OCI-M1 (cell line): ENCODE results near the gene ZDHHC17.

Source experiments
- DNase-seq: peaks from one replicate; lab custom pipeline; 2025; lab: John Stamatoyannopoulos, UW

ZDHHC17 gene

GRCh38 chr12:76878099-76878898 lies 114.4 kb downstream of the ZDHHC17 start:
- no peak for DNase-seq

DNA sequence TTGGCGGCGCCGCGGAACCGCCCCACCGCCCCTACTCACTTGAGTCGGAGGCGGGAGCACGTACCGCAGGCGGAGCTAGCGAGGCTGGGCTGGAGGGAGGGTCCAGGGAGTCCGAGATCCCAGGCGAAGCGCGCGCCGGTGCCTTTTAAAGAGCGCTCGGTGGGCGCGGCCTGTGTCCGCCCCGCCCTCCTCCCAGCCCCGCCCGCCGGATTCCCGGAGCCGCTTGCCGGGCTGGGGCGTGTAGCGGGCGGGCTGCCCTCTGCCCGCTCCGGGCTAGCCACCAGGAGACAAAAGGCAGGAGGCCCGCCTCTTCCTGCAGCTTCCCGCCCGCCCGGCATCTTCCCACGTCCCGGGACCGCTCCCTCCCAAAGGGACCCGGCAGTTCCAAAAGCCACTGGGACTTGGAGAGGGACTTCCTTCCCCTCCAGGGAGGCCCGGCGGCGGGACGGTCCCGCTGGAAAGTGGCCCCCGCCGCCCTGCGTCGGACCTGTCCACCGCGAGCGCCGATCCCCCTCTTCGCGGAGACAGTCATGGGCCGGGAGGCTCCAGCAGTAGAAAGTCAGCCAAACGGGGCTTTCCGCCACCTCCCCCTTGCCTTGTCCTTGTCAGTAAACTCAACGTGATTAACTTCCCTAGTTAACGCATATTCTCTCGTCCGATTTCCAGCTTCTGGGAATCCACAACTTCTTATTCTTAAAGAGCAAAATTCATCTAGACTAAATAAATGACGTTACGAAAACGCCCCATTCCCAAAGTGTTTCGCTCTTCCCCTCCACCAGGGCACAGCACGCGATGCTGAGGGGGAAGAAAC lies 115.2 kb downstream of the ZDHHC17 start, which contains the start of gene CSRP2:
Gene CSRP2 (minus strand): TSS at position 121 of the 811 bp plus-strand sequence. CDS start 12,759 bp downstream, outside the sequence.
- DNase-seq: peak; percentile 77

DNA sequence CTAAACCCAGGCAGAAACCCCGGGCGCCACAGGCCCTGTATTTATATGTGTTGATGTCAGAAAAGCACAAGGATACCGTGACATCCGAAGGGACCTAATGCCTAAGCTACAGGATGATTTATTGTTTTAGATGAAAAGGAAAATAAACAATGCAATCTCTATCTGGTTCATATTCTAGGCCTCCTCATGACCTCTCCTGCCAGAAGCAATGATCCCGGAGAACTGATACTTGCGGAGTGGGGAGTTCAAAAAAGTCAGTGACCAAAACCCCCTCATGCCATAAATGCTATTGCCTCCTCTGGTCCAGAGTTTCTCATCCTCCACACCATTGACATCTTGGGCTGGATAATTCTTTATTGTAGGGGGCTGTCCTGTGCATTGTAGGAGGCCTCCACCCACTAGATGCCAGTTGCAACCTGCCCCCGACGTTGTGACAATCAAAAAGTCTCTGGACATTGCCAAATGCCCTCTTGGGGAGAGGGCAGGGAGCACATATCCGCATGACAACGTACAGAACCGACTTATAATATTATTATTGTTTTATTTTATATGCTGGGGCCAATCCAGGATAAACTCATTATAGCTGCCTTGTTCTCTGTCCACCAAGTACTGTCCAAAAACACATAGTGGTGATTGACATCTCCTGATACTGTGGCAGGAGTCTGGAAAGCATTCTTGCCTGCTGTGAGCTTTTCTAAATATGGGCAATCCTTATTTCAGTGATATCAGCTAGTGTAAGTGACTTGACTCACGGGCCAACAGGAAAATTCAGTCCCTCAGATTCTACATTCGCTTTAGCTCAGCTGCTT lies 116.0 kb downstream of the ZDHHC17 start:
- no peak for DNase-seq

GRCh38 chr12:76880519-76881023 lies 116.7 kb downstream of the ZDHHC17 start:
- no peak for DNase-seq

- DNase-seq: no peak
These were observed 117.2 kb downstream of the ZDHHC17 start for GRCh38 chr12:76881142-76881541.

GRCh38 chr12:76882367-76882766 lies 118.5 kb downstream of the ZDHHC17 start:
- no peak for DNase-seq

DNA sequence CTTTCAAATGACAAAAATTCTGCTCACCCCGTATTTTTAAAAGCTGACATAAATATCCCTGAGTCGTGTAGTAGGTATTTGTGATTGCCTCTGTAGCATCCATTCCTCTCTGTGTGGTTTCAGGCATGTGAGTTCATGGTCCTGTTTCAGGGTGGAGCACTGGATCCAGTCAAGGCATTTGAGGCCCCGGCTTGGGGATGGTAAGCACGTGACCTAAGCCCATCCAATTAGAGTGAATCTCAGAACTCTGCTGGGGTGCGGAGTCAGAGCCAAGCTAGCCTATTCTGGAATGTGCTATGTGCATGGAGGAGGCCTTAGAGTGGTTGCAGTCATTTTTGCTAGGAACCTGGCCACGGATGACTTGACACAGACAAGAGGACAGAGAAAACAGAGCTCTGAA lies 119.2 kb downstream of the ZDHHC17 start:
- DNase-seq: no peak

- DNase-seq: no peak
These were observed 119.9 kb downstream of the ZDHHC17 start for GRCh38 chr12:76883811-76884210.

DNA sequence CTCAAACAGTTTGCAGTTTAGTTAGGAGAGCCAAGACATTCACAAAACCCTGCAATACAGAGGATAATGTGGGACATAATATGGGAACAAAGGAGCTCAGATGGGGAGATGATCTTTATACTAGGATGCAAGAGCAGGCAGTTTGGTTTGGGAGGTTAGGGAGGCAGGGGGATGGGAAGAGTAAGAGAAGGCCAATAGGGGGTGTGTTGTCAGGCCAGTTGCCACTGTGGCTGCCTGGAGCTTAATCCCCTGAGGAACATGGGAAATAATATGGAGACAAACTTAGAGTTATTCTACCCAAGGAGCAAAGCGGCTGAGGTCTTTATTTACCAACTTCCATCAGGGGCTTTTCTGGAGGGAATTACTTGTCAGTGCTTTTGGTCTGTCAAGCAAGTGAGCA lies 124.9 kb downstream of the ZDHHC17 start:
- DNase-seq: no peak

GRCh38 chr12:76890151-76891143 lies 126.5 kb downstream of the ZDHHC17 start:
- DNase-seq: no peak

- no peak for DNase-seq
These were observed 127.7 kb downstream of the ZDHHC17 start for GRCh38 chr12:76891609-76892008.

GRCh38 chr12:76895796-76896195 lies 131.9 kb downstream of the ZDHHC17 start:
- no peak for DNase-seq

GRCh38 chr12:76896274-76896673 lies 132.4 kb downstream of the ZDHHC17 start:
- DNase-seq: no peak

DNA sequence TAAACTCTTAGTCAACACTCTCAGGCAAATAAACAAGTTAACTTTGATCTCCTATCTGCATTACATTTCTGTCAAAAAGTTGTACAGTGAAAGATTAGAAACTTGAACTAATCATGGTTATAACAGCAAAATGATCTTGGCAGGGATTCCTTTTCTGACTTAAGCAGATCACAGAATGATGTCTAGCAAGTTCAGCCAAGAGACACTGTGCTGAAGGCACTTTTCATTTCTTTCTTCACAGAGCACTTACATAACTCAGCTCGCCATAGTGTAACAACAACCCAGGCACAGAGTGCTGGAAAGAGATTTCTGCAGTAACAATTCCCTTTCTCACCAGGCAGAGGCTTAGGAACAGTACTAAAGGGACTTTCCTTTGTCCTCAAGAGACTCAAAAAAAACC lies 134.5 kb downstream of the ZDHHC17 start:
- DNase-seq: no peak

DNA sequence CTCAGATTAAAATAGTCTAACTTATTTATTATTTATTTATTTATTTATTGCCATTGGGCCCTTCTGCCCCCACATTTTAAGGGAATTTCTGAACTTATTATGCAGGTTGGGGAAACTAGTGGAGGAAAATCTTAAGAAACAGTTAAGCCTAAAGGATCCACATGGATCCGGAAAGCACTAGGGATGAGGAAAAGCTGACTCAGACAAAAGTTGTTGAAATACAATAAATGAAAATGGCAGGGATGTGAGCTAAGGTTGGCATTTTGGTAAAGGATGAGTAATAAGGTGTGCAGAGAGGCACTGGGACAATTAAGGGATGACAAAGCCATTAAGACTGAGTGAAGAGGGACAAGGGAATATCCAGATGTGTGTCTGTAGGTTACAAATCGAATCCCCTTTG lies 135.6 kb downstream of the ZDHHC17 start:
- no peak for DNase-seq

- DNase-seq: no peak
These were observed 137.9 kb downstream of the ZDHHC17 start for GRCh38 chr12:76901628-76902380.
